Esophagus muscularis mucosa (tissue), 4 donors: Measurements from ENCODE around the gene HDHD2.

Source experiments
- EP300 ChIP-seq: sonication (generic); formaldehyde crosslinking; IDR thresholded peaks from one replicate; pipeline ENCODE4 v1.6.1; 2017; ENCODE audit warnings: antibody characterized with exemption
- POLR2A ChIP-seq: fragments of 450-650 bp; IDR thresholded peaks from one replicate; pipeline ENCODE4 v1.6.1; 2017; ENCODE audit warnings: antibody characterized with exemption, moderate library complexity, mild to moderate bottlenecking, low read depth
- POLR2AphosphoS5 ChIP-seq, 2 donors: sonication (generic); formaldehyde crosslinking; IDR thresholded peaks; one replicate each; pipeline ENCODE4 v1.6.1; 2017; ENCODE audit warnings: antibody characterized with exemption in 2 of 2
- TF ChIP-seq, protein P1 (sequence below), 3 experiments: fragments of 200-600 bp in 2 of 3; fragments of 450-650 bp in 1 of 3; sonication (generic) in 2 of 3; IDR thresholded peaks; one replicate each; pipeline ENCODE4 v1.5.1; 2017 to 2019; ENCODE audit warnings: antibody characterized with exemption in 3 of 3, mild to moderate bottlenecking in 2 of 3, moderate library complexity in 1 of 3

DNA sequence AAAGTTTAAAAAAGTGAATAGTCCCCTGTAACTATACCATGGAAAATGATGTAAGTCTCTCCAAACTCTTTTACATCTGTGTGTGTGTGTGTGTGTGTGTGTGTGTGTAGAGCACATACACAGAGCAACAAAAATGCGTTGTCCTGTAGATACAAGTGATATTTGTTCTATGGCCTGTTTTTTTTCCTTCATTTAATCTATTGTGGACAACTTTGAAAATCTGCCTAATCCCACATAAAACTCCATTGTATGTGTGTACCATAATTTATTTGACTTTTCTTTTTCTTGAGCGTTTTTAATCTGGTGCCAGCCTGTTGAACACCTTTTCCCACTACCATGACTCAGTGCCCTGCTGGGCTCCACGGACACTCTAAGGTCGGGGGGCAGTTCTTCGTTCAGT is 62.6 kb downstream of the HDHD2 start:
- TF ChIP-seq, protein P1, sequence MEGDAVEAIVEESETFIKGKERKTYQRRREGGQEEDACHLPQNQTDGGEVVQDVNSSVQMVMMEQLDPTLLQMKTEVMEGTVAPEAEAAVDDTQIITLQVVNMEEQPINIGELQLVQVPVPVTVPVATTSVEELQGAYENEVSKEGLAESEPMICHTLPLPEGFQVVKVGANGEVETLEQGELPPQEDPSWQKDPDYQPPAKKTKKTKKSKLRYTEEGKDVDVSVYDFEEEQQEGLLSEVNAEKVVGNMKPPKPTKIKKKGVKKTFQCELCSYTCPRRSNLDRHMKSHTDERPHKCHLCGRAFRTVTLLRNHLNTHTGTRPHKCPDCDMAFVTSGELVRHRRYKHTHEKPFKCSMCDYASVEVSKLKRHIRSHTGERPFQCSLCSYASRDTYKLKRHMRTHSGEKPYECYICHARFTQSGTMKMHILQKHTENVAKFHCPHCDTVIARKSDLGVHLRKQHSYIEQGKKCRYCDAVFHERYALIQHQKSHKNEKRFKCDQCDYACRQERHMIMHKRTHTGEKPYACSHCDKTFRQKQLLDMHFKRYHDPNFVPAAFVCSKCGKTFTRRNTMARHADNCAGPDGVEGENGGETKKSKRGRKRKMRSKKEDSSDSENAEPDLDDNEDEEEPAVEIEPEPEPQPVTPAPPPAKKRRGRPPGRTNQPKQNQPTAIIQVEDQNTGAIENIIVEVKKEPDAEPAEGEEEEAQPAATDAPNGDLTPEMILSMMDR (IDR thresholded peaks at IDR 0.05): no peak
- no peak for TF ChIP-seq POLR2A
- no peak for TF ChIP-seq EP300
- no peak for TF ChIP-seq POLR2AphosphoS5 (IDR thresholded peaks at IDR 0.05)
